GM18507 (cell line): ENCODE measurements around the gene STK32A.

Experiments used
- DNase-seq: peaks from one replicate; pipeline ENCODE4 v3.0.0; 2011; ENCODE audit warnings: low read depth; ENCODE audit not compliant: insufficient read length; ENCODE audit errors: extremely low spot score
- FAIRE-seq: peaks from 2 replicates; lab custom pipeline; 2011; peaks lifted over from hg19 to GRCh38; lab: Jason Lieb, UNC

STK32A gene

DNA sequence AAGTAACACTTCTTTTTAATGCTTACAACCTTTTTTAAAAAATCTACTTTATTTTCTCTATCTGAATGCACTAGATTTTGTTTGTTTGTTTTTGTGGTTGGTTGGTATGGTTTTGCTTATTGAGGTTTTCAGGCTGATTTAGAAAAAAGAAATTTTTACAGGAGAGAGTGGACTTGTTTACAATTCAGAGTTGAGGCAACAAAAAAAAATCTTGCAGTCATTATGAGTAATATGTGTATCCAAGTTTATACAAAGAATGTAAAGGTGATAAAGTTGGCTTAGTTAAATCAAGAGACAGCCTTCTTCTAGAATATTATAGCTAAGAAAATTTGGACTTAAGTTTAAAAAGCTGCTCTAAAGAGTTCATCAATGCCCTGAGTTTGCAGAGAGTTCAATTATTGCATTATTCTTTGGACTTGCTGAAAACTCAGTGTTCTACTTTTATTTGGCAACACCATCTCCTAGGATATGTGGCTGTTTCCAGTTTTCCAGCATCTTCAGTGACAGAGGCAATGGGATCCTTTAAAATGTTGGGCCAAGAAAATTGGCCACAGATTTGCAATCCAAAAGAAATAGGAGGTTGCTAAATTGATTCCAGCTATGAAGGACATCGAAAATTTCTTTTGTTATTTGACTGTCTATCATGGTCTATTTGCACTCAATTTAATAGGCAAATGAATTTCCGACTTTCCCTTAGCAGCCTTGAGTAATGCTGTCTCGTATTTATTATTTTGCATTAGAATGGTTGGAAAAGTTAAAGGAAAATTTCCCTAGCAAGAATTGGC lies 10.7 kb downstream of the STK32A start:
- DNase-seq = no peak
- no peak for FAIRE-seq

DNA sequence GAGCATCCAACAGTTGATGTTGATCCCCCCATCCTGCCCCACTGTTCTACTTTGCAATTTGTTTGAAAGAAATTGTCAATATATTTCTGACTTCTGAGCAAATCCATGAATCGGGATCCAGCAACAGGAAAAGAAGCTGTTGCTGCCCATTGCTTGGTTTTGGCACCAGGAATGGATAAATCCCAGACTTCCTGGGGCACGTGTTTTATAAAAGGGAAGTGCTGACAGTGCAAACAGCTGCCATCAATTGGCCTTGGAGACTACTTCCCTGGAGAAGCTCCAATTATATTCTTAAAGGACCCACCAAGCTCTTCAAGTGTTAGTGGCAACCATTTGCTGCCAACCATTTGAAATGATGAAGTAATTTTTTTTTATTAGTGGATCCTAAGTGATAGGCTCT lies 13.7 kb downstream of the STK32A start:
- no peak for FAIRE-seq

DNA sequence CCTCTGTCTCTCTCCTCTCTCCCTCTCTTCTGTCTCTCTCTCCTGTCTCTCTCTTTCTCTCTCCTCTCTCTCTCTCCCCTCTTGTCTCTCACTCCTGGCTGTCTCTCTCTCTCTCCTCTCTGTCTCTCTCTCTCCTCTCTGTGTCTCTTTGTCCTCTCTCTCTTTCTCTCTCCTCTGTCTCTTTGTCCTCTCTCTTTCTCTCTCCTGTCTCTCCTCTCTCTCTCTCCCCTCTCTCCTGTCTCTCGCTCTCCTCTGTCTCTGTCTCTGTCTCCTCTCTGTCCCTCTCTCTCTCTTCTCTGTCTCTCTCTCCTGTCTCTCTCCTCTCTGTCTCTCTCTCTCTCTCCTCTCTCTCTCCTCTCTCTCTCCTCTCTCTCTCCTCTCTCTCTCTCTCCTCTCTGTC lies 25.0 kb downstream of the STK32A start:
- no peak for DNase-seq
- FAIRE-seq = no peak

More for the DNA sequence above, 13.7 kb downstream of the STK32A start:
- DNase-seq = no peak

GRCh38 chr5:147267082-147267832 lies 32.4 kb downstream of the STK32A start:
- FAIRE-seq (no peak), DNase-seq (no peak)

DNA sequence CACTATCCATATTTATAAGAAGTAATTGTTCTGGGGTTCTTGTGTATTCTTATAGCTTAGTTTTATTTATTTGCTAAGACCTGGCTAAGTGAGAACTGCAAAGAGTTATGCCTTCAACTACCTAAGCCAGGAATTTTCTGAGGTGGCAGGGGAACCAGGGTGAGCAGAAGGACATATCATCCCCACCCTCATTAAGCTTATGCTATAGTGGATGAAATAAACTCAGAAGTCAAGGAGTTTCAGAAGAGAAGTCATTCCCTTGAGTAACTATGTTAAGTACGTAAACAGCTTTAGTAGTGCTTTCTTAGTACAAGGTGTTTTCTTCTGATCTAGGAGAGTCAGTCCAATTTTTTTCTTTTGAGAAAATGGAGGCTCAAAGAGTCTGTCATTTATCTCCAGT lies 41.7 kb downstream of the STK32A start:
- DNase-seq = no peak
- FAIRE-seq = no peak

DNA sequence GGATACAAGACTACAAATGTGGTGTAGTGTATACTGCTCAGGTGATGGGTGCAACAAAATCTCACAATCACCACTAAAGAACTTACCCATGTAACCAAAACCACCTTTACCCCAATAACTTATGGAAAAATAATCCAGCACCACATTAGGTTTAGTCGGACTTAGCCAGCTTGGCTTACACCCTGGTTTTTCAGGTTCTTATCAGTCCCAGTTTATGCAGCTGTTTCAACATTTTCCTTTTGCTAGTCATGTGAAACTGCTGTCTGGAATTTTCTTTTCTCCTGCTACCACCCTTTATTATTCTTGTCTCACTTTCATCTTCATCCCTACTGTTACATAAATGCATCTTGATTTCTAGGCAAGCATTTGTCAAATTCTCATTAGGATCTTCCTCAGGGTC lies 51.5 kb downstream of the STK32A start:
- FAIRE-seq (no peak), DNase-seq (no peak)

GRCh38 chr5:147287110-147287509 lies 52.3 kb downstream of the STK32A start:
- DNase-seq = no peak
- no peak for FAIRE-seq

GRCh38 chr5:147290261-147290660 lies 55.4 kb downstream of the STK32A start:
- DNase-seq (no peak), FAIRE-seq (no peak)

GRCh38 chr5:147303251-147303650 lies 68.4 kb downstream of the STK32A start:
- DNase-seq (no peak), FAIRE-seq (no peak)

- FAIRE-seq (no peak), DNase-seq (no peak)
Measured at GRCh38 chr5:147303976-147304375, 69.2 kb downstream of the STK32A start.

DNA sequence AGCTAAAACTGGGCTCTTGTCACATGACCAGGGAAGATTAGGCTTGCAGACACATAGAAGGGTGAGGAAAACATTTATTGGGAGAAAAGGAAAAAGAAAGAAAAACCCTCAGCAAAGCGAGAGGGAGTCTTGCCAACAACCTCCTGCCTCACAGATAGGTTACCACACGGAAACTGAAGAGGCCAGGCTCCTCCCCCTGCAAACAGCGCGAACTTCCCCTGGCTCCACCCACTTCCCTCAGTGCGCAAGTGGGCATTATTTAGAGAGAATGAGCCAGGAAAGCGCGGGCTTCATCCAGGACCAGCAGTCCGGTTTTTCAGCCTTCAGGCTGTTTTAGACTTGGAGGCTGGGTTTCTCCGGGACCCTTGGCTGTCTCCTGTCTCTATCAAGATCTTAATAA lies 70.3 kb downstream of the STK32A start:
- DNase-seq = no peak
- no peak for FAIRE-seq

DNA sequence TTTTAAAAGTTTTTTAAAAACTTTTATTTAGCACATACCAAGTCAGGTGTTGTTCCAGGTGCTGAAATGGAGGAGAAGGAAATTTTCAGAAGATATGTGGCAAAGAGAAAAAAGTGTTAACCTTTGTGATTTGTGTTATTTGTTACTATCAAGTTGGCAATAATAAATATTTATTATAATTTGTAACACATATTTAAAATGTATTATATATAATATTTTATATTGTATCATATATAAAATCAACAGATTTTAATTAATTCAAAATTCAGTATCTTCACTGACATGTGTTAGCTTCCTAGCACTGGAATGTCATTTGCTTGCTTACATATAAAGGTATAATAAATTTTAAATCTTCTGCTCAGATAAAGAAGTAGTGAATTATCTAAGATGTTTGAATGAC lies 71.5 kb downstream of the STK32A start:
- DNase-seq = no peak
- FAIRE-seq = no peak

DNA sequence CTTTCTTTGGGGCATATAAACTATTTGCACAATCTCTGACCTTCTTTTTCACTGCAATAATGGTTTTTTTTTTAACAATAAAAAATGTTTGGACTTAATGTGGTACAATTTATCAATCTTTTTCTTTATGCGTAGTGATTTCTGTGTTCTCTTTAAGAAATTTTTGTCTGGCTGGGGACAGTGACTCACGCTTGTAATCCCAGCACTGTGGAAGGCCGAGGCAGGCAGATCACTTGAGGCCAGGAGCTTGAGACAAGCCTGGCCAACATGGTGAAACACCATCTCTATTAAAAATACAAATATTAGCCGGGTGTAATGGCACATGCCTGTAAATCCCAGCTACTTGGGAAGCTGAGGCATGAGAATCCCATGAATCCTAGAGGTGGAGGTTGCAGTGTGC lies 72.3 kb downstream of the STK32A start:
- DNase-seq (no peak), FAIRE-seq (no peak)

- DNase-seq (no peak), FAIRE-seq (no peak)
Measured at GRCh38 chr5:147309621-147310020, 74.8 kb downstream of the STK32A start.

DNA sequence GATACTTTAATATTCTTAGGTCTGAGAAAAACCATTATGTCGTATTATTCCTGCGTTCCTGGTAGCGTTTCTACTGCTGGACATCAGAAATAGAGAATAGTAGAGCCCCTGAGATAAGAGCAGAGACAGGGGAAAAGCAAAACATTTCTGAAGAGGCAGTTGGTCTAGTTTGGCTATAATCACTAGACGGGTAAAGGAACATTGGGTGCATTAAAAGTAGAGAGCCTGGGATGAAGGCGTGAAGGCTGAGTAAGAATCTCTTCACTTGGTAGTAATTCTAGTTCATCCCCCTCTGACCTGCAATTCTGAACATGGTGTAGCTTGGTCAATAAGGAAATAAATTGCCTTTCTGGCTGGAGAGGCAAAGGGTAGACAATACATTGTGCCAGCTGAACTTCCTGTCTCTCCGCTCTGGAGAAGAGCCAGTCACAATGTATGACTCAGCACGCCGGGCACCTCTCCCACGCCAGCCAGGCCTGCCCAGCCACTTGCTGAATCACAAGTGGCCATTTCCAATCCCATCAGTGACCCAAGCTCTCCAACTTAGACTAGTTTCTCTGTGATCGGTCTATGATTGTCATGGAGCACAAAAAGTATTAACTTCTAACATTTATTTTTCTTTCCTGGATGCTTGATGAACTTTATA lies 75.4 kb downstream of the STK32A start:
- no peak for DNase-seq
- FAIRE-seq = no peak

DNA sequence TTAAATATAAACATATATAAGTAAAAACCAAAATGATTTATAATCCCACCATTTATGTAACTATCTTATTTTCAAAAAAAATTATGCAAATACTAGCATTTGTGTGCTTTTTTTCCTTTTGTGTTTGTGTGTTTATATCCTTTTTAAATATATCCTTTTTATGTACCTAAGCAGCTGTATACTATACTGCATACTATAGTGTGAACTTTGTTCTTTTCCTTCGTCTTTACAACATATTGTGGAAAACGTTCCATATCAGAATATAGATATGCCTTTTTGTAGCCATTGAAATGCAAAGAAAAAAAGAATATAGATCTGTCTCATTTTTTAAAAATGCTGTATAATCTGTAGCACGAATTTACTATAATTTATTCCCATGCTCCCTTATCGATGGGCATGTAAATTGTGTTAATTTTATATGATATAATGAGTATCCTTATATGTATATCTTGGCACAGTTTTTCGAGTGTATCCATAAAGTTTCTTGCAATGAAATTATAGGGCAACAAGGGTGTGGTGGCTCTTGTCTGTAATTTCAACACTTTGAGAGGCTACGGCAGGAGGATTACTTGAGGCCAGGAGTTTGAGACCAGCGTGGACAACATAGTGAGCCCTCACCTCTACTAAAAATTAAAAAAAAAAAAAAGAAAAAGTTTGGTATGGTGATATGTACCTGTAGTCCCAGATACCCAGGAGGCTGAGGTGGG lies 83.3 kb downstream of the STK32A start:
- no peak for DNase-seq
- no peak for FAIRE-seq

GRCh38 chr5:147321569-147321968 lies 86.7 kb downstream of the STK32A start:
- no peak for DNase-seq
- no peak for FAIRE-seq

DNA sequence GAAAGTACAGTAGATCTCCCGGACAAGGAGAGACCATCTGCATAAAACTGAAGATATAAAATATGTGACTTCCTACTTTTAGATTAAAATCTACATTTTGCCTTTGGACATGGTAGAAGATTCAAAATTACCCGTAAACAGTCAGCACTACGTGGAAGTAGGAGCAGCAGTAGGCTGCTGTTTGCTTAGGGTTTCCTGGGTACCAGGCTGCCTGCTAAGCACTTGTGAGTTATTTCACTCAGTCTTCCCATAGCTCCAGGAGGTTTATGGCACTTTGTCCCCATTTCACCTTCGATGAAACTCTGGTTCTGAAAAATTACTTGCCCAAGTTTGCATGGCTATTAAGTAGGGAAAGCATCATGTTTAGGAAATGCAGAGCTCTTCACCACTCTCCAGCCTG lies 92.6 kb downstream of the STK32A start:
- FAIRE-seq (no peak), DNase-seq (no peak)

DNA sequence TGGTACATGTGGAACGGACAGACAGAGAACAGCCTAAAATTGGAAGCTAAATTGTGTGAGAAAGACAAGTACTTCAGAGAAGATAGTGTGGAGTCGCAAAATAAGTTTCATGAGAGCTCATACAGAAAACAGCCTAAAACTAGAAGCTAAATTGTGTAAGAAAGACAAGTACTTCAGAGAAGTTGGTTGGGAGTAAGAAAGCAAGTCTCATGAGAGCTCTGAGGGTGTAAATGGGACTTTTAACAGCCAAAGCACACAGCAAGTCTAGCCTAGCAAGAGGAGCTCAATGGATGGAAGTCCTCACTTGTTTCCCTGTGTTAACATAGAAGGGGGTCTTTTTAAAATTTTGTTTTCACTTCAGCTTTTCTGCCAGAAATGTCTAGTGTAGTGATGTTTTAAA lies 93.1 kb downstream of the STK32A start:
- no peak for FAIRE-seq

DNA sequence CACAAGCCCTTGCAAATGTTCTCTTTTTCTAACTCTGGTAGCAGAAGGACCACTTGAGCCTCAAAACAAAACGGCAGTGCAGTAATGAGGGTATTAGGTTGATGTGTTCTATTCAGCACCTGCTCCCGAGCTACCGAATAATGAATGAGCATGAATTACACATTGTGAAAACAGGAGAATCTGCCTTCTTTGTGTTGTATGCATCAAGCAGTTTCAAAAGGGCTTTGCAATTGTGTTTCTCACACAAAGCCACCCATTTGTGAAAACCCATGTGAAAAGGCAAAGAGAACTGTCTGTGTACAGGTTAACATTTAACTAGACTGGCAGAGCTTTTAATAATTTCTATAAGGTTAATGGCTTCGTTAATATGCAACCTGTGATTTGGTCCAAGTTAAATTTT lies 97.8 kb downstream of the STK32A start:
- peak; percentile 12 for FAIRE-seq
- no peak for DNase-seq

More for the DNA sequence above, 93.1 kb downstream of the STK32A start:
- DNase-seq = no peak
